NCI-H2171 treated with DMSO at 0.1 percent for 48 hours (cell line): ENCODE measurements around the gene GPR160.

ENCODE experiments used
- DNase-seq: peaks from one replicate; lab custom pipeline; 2025; lab: John Stamatoyannopoulos, UW

GPR160 gene

DNA sequence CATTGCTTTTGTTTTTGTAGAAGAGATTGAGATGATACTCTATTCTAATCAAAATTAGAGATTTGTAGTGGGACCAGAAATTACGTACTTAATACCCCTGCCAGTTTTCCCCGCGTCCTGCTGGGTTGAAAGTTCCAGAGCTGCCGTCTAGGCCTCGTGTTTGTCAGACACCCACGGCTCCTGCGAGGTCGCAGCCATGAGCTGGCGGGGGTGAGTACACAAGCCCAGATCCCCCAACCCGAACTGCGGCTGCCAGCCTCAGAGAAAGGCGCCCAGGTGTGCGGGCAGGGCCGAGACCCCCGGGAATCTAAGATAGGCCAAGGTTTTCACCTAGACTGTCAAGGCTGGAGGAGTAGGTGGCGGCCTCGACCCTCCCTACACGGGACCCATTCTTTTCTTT is 26.3 kb downstream of the GPR160 start:
- no peak for DNase-seq

DNA sequence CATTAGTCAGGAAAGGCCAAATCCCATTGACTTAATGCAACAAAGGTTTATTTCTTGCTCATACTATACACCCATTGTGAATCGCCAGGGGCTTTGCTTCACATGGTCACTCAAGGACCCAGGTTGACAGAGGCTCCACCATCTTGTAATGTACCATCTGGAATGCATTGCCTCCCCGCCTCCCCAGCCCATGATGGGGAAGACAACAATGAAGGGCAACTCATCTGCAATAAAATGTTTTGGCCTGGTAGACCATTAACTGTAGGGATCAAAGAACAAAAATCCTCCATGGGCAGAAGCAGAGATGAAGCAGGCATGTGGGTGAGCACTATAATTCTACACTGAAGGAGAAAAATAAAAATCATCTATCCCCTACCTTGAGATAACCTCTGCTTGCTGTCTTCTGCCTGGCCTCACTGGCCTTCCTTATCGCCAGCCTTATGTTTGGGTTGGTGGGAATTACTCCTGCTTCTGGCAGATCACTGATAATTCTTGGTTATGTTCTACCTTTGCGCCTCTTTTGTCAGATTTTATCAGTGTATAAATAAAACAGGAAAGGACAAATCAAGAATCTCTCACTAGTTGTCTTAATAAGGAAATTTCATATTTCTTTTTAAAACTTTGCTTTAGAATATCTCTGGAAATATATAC is 37.8 kb downstream of the GPR160 start:
- no peak for DNase-seq

DNA sequence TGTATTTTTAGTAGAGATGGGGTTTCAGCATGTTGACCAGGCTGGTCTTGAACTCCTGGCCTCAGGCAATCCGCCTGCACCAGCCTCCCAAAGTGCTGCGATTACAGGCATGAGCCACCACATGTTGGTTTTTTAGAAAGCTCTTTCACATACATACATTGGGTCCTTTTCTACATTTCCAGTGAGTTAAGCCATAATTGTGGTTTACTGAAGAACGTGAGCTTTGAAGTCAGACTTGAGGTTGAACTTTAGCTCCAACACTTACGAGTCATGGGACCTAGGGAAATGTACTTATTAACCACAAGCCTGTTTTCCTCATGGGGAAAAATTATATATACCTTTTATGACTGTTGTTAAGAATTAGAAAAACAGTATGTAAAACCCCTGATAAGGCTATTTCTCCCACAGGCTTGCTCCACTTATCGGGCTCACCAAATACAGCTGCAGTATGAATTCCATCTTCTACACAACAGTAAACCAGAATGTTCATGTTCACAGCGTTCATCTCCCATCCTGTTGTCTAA is 39.0 kb downstream of the GPR160 start:
- DNase-seq = no peak

DNA sequence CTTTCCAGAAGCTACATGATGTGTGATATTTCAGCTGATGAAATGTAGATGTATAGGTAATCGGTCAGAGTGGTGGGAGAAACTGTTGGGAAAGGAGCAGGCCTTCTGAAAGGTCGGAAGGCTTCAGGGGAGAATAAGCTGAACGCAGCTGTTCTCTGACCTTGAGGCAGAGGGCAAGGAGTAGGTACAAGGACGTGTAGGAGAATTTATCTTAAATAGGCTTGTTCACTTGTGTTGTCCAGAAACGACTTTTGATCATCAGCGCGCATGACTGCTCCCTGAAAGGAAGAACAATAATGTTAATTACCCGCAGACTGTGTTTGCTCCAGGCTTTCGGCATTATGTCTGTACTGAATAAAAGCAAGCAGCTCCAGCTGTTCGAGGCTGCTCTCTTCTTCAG is 39.6 kb downstream of the GPR160 start:
- DNase-seq = no peak

DNA sequence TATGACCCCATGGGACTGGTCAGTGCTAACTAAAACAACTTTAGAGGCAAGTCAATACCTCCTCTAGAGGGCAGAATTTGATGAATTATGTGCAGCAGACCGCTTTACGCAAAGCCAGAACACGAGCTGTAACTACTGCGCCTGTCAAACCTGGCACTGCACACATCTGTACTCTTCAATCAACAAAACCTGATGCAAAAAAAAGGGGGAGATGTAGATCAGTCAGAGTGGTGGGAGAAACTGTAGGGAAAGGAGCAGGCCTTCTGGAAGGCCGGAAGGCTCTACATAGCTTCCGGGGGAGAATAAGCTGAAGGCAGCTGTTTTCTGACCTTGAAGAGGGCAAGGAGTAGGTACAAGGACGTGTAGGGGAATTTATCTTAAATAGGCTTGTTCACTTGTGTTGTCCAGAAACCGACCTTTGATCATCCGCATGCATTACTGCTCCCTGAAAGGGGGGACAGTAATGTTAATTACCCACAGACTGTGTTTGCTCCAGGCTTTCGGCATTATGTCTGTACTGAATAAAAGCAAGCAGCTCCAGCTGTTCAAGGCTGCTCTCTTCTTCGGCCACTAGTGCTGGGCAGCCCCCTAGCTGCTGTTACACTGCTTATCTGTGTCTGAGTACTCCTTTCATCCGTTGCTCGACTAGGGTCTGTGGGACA is 41.0 kb downstream of the GPR160 start:
- no peak for DNase-seq

DNA sequence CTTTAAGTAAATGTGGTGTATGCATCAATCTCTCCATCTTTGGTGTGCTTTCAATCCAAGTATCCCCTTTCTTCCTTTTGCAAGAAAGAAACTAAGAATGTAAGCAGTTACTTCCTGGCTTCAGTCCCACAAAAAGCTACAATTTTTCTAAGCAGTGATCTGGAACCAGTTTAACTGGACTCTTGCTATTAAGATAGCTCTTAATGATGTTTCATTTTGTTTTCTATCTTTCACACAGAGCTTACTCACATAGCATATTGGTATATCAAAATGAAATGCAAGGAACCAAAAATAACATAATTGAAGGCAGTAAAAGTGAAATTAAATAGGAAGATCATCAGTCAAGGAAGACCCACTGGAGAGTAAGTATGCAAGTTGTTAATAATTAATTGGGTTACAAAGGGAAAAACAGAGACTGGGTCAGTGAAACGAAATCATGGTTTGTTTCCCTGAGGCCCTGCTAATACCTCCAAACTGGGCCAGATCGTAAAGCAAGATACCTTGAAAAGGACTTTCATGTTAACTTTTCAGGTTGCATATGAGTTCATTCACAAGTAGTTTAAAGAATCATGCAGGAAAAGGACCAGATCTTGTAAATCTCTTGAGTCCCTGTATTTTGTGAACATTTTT is 41.9 kb downstream of the GPR160 start:
- no peak for DNase-seq

DNA sequence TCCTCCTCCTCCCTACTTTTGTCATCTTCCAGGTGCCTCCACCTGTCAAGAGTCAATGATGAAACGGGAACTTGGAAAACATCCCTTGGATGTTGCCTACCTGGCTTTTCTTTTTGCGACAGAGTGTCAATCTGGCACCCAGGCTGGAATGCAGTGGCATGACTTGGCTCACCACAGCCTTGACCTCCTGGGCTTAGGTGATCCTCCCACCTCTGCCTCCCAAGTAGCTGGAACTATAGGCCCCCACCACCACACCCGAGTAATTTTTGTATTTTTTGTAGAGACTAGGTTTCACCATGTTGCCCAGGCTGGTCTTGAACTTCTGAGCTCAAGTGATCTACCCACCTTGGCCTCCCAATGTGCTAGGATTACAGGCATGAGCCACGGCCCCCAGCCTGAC is 42.8 kb downstream of the GPR160 start:
- DNase-seq = no peak

DNA sequence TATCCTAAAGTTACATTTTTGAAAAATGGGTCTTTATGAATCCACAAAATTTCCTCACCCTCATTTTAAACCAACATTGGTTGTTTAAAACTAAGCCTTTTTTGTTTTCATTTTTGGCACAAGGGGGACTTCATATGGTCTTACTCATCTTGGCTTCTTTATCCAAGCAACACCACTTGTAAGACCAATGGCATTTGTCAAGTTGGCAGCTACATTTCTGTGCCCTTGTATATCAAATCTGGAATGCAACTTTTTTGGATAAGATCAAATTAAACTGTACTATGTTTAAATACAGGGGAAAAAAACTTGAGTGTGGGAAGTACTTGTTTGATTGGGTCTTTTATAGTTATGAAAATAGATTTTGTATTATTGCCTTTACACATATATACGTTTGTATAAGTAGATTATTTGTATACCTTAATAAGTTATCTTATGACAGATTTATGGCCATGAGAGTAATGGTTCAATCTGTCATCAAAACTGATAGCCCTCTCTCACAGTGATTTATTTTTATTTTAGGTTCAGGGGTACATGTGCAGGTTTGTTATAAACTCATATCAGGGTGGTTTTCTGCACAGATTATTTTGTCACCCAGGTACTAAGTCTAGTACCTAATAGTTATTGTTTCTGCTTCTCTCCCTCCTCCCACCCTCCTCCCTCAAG is 43.4 kb downstream of the GPR160 start:
- no peak for DNase-seq

DNA sequence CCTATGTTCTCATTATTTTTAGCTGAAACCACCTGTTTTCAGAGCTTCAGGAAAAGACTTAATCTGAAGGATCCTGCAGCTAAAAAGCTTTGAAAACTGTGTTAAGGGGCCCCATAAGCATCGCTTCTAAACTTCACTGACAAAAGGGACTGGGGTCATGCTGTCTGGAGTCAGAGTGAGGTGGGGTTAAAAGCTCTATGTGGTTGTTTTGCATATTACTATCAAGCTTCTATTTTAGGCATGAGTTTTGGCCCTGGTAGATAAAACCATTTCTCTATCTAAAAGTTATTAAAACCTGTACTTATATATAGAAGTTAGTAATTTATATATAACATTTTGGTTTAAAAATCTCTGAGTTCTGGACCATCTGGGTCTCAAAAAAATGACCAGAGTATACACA is 45.5 kb downstream of the GPR160 start:
- DNase-seq = no peak

DNA sequence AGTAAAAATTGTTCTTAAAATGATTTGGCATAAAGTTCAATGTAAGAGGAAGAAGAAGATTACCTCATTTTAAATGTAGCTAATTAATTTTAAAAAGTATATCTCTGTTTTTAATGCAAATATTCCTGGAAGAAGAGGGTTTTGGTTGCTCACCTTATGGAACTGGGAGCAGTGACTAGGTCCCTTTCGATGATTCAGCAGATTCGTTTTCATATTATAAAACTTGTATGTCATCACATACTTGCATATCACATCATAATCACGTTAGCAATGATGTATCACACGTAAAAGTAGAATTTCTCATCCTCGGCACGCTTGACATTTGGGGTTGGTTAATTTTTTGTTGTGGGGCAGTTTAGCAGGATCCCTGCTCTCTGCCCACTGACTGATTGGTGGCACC is 47.6 kb downstream of the GPR160 start:
- DNase-seq = no peak

DNA sequence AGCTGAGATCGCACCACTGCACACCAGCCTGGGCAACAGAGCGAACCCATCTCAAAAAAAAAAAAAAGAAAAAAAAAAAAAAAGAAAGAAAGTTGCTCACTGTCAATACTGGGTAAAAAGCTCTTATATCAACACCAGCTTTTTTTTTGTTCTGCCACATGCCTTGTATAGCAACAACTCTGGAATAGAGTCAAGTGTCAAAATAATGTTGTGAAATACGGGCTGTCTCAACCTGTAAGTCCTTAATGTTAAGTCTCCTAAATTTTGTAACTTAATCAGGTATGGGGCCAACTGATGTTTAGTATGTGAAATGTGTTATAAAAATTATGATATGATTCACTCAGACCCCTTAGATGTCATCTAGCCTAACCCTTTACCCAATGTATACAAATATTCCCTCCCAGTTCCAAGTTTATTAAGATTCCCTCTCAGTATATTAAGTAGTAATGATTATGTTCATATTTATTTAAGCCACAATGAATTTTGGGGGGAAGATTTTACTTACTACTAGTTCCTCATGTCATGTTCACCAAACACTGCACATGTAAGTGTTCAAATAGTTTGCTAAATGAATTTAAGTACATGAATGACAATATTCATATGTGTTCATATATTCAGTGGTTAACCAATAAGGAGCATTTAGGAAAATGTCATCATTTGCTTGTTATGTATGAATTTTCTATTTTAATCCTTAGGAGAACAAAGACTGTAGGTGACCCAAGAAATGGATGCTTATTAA is 52.2 kb downstream of the GPR160 start:
- no peak for DNase-seq

DNA sequence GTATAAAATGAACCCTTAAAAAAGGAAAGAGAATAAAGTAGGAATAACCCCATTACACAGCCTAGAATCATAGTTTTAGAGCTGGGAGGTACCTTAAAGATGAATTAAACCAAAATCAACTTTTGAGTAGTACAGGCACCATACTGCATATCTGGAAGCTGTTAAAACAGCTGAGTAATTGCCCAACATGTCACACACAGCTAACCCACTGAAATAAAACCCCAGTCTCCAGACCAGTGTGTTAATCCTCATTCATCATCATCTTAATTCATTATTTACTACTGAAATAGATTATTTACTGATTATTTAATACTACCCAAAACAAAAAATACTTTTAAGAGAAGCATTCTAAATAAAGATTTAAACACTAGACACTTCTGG is 52.8 kb downstream of the GPR160 start:
- DNase-seq = no peak

DNA sequence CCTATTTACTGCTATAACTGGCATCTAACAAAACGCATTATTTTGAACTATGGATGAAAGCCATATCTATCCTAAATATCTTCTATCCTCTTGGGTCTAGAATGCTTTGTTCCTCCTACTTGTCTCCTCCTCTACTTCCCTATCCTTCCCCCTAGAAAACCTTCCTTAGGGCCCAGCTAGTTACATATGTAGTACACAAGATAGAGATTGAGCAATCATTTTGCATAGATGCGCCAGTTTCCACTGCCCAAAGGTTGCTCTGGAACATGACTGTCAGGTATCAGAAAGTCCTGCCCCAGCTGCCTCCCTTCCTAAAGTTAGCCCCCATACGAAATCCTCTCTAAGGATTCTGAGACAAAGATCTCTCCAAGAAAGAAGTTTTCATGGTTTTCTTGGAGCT is 55.1 kb downstream of the GPR160 start:
- DNase-seq = no peak

DNA sequence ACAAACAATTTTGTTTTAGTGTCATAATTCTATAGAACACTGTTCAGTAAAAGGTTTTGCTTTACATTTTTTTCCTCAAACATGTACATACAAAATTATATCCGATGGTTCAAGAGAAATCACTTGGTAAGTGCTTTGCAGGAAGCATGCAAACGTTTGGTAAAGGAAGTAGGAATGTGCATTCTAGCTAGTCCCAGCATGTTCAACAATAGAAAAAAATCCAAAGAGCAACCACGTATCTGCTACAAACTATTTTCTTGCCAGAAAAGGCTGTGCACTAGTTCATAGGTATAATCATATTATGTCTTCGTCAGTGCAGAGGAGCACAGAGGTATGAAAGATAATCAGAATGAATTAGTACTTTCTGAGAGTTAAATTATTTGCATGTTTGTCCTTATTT is 58.0 kb downstream of the GPR160 start:
- DNase-seq = no peak

DNA sequence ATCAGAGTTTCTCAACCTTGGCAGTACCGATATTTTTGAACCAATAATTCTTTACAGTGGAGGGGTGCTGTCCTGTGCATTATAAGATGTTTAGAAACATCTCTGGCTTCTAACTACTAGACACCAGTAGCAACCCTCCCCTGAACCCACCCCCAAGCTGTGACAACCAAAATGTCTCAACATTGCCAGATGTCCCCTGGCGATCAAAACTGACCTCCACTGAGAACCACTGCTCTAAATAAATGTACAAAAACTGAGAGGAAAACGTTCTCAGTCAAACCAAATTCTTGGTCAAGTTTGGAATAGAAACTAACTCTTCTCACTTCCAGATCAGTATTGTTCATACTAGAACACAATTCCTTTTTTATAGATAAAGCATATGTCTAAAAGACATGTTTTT is 58.5 kb downstream of the GPR160 start:
- no peak for DNase-seq

DNA sequence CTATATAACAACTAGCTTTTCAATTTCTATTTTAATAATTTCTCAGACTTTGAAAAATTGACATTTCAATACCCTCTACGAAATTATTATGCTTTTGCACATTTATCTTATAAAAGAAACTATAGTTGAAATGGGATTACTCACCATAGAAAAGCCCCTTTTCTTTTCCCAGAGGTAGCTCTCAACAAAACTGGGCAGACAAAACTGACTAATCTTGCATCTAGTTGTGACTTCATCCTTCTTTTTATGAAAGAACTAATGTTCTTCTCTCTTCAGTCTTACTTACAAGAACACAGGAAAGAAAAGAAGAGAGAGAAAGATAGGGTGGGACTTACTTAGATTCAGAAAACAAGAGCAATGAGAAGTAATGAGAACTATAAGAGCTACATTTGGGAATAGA is 61.0 kb downstream of the GPR160 start:
- DNase-seq = no peak

DNA sequence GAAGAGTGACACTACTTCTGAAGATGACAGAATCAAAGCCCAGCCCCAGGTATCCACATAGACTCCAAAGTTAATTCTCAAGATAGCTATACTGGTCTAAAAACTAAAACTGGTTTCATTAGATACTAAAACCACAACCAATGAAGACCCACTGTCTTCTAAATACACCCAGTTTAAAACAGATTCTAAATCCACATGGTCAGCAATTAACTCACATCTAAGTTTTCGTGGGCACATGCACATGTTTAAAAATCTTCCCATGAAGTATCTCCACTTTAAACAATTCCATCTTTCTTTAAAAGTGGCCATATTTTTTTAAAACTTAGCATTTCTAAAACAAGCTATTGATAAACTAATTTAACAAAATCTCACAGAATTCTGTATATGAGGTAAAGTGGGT is 63.1 kb downstream of the GPR160 start:
- no peak for DNase-seq

DNA sequence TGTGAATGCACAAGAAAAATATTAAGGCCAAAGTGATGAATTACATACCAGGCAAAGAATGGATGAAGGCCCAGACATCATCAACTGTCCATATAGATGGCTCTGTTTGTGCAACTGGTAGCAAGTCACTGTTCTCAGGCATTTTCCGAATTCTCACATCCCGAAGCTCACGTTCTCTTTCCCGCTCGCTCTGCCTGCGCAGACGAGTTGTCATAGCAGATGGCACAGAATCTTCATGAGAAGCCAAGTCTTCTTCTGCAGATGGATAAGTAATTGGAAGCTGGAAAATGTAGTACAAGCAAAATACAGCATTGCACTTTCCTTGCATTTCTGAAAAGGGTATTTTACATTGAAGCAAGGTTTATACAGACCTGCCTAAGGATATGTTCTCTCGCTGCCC is 64.6 kb downstream of the GPR160 start:
- no peak for DNase-seq

DNA sequence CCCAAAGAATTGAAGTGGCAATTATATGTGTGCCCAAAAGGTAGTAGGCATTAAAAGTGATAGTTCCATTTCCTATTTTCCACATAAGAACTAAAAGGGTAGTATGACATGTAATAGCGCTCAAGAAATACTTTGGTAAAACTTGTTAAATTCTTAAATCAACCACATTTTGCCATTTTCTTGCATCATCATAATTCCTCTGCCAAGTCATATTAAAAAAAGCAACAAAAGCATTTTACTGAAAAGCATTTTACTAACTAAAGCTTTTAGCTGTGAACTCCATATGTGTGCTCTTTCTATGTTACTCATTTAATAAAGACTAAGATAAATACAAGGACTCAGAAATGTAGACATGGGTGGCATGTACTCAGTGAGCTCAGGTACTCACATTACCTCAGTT is 70.1 kb downstream of the GPR160 start:
- no peak for DNase-seq

DNA sequence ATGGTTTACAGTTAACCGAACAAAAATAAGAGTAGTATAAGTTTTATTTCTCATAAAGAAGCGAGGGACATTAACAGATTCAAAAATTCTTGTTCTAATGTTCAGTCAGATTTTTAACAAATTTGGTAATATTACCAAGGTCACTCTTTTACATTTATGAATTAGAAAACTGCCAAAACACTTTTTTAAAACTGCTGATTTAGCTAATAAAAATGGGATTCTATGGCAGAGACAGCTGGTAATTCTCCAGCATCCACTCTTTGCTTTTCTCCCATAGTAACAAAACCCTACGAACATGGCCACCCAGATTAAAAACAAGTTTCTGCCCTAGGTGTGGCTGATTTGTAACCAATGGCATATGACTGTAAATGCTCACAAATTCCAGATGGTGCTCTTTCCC is 71.2 kb downstream of the GPR160 start:
- no peak for DNase-seq

DNA sequence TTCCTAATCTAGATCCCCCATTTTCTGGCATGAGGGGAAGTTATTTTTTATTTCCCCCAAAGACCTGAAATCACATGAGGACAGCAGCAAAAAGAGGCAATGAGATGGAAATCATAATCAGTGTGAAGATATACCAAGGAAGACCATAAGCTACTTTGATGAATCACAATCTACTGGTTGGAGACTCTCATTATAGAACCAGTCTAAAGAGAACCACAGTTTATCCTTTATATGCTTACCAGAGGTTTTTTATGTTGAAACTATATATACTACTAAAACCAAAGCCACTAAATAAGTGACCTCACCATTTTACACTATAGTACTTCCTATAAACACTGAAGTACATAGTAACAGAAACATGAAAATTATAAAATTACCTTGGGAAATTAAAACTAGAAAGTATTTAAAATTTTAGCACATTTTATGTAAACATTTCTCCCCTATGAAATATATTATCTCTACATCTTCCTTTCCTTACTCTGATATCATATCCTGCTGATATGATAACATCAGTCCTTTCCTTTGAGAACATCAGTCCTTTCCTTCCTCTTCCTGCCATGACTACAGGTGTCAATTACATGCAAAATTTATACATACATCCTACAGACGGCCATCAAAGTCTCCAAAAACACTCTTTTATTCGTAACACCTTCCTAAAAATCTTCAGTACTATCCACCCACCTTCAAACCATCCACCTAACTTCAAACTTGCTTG is 71.9 kb downstream of the GPR160 start:
- no peak for DNase-seq
